Erythroblast (primary cell): ENCODE results near the gene AKAP6.
A peak's percentile ranks its signal among the peaks of the same experiment; 100 is the strongest.

Source experiments
- DNase-seq, 2 experiments: peaks; one replicate each; lab custom pipeline; 2025; lab: John Stamatoyannopoulos, UW
- GATA1 ChIP-seq: IDR thresholded peaks from 2 replicates; pipeline ENCODE4 v1.6.1; 2011; ENCODE audit warnings: low read depth, mild to moderate bottlenecking, control low read depth, low read length, moderate library complexity
- POLR2A ChIP-seq: IDR thresholded peaks from 2 replicates; pipeline ENCODE4 v1.6.1; 2011; ENCODE audit warnings: mild to moderate bottlenecking, low read length

Gene AKAP6

DNA sequence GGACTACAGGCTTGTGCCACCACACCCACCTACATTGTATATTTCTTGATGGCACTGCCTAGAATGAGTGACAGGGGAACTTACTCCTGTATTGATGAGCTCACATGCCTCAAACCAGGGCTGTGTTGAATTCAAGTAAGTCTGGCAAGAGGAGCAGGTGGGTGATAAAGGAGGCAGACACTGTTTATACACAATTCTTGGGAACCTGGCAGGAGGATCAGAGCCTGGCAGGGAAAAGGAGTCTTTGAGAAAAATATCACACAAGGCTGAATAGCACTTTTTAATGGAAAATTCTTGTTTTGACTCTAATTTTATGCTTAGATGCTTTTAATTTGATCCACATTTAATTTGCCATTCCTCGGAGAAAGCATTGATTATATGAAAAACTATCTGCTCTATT is 316.5 kb downstream of the AKAP6 start:
- no peak for TF ChIP-seq GATA1
- TF ChIP-seq POLR2A, result no peak

DNA sequence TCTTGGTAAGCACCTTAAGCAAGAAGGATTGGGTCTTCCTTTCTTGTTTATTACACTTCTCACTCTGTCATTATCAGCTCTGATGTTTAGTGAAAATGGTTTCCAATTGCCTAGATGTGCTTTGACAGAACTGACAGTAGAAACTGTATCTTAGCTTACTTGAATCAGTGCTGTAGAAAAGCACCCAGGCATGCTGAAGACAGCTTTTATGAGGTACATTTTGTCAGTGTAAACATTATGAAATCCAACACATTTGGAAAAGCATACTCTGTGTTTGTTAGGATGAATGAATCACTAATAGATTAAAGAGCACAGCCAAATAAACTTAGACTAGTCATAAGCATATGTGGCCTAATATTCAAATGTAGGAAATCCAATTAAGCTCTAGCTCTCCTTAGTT is 319.3 kb downstream of the AKAP6 start:
- TF ChIP-seq POLR2A (no peak), GATA1 (no peak)

More for the DNA sequence above, 316.5 kb downstream of the AKAP6 start:
- DNase-seq, result no peak

DNA sequence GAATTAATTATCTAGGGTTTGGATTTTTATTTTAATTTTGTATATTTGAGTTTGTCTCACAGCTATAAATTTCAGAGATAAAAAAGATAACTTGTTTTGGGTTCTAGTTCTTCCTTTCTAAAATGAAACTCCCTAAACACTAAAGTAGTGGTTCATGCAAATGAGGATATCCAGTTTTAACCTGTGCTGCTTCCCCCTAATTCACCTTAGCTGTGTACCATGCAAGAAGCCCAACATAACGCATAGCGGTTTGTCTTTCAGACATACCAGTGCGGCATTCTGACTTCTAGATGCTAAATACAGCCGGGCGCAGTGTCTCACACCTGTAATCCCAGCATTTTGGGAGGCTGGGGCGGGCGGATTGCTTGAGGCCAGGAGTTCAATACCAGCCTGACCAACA is 320.9 kb downstream of the AKAP6 start:
- no peak for DNase-seq
- no peak for TF ChIP-seq GATA1
- TF ChIP-seq POLR2A, result no peak

More for the DNA sequence above, 319.3 kb downstream of the AKAP6 start:
- DNase-seq, result no peak

DNA sequence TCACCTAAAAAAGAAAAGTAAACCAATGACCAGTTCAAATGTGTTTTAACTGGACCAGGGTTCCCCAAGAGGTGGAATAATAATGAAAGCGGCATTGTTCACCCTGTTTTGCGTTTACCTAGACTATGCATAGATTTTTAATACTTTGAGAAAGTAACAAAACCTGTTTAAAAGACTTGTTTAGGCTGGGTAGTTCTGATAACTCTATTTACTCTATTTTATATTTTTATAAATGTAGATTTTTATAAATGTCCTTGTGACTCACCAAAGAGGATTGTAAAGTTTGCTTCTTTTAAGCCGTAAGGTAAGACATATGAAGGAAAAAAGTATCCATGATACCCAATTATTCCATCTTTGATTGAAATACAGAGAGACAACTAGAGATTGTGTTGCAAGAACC is 321.6 kb downstream of the AKAP6 start:
- no peak for DNase-seq
- TF ChIP-seq POLR2A (no peak), GATA1 (no peak)

DNA sequence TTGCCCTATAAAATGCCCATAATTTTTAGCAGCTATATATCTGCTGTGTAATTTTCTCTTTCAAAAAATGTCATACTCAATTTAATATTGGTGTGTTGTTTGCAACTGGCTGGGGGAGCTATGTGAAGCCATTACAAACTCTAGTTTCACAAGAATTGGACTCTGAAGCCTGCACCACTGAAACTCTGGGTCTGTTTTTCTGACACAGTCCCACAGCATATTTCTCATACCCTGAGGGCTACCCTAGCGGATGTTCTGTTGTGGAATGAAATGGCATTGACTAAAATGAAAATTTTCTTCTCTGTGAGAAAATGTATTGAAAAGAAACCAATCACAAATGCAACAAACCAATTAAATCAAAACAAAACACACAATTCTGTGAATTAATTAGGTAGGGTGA is 325.0 kb downstream of the AKAP6 start:
- TF ChIP-seq POLR2A (no peak), GATA1 (no peak)
- no peak for DNase-seq

DNA sequence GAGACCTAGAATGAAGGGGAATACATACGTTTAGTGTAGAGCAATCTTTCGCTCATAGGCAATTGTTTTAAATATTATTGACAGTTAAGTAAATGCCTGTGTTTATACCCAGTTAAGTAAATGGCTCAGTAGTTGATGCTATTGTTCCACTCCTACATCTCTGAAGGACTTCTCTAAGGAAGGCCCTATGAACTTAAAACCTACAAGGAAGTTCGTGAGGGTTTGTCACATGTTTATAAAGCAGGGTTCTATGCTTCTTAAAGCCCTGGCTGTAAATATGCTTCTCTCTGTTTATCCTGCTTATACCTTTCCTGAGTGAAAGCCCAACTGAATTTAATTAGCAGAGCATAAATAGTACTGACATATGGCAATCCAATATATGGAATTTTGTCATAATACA is 327.5 kb downstream of the AKAP6 start:
- DNase-seq, result no peak
- TF ChIP-seq GATA1 (no peak), POLR2A (no peak)

DNA sequence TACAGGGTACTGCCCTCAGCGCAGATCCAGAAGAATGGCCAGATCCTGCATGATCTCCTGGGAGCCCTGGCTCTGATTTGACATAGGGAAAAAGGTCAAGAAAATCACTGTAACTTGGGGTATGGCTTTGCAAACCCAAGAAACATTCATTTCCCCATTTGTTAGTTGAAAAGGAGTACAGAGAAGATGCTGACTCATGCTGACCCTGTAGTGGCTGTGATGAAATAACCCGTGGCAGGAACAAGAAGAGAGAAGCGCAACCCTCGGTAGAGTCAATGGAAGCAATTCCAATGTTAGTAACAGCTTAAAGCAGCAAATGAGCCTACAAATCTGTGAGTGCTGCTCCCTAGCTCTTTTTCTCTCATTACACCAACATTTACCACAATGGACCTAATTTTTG is 328.0 kb downstream of the AKAP6 start:
- TF ChIP-seq POLR2A, result no peak
- no peak for TF ChIP-seq GATA1
- peak; percentile 9 to 54 for DNase-seq

DNA sequence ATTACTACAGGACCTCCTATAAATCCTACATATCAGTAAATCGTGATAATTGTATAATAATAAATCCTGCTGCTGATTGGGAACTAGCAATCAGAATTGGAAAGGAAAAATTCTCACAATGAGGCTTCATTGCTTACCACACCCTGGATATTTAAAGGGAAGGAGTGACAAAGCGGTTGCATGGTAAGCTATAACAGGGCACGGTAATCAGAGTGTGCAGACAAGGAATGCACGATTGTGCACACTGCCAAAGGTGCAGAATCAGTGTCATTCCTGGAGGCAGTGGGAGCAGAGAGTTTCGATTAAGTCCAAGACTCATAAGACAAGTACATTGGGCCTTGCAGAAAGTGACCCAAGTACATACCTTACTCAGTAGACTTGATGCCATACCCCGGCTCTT is 332.1 kb downstream of the AKAP6 start:
- DNase-seq, result no peak
- TF ChIP-seq POLR2A, result no peak
- TF ChIP-seq GATA1, result no peak

- no peak for DNase-seq
- TF ChIP-seq POLR2A (no peak), GATA1 (no peak)
Observed at GRCh38 chr14:32662211-32662610, 333.1 kb downstream of the AKAP6 start.

DNA sequence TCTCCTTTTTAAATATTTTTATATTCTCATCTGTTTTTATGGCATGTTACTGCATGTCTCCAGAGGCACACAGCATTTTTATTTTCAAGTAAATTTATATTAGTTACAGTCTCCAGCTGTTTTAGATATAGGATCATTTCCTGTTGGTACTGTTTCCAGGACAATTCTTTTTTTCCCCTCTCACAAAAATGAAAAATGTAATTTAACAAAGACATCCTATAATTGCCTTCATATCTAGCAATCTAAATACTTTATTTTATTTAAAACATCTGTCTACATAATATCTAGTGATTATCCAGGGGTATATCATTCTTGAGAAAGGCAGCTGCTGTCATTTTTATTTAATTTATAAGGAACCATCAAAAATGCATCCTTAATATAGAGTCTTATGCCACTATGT is 337.2 kb downstream of the AKAP6 start:
- no peak for TF ChIP-seq GATA1
- TF ChIP-seq POLR2A, result no peak
- DNase-seq, result no peak

DNA sequence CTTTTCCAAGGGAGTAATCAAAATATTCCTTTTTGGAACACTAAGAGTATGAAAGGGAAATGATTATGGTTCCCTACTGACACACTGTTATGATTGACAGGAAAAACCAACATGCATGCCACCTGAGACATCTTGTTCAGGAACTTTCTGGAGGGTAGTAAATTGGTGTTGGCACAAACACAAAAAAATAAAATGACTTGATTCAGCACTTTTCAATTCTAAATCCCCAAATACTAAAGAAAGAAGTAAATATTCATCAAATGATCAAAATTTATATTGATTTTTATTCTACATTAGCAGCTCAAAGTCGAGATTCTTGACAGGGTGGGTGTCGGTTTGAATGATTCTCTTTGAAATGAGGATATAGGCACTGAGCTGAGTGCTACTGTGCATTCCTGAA is 338.2 kb downstream of the AKAP6 start:
- no peak for DNase-seq
- TF ChIP-seq POLR2A, result no peak
- TF ChIP-seq GATA1, result no peak

- DNase-seq, result no peak
- TF ChIP-seq GATA1 (no peak), POLR2A (no peak)
Observed at GRCh38 chr14:32667791-32668190, 338.7 kb downstream of the AKAP6 start.

DNA sequence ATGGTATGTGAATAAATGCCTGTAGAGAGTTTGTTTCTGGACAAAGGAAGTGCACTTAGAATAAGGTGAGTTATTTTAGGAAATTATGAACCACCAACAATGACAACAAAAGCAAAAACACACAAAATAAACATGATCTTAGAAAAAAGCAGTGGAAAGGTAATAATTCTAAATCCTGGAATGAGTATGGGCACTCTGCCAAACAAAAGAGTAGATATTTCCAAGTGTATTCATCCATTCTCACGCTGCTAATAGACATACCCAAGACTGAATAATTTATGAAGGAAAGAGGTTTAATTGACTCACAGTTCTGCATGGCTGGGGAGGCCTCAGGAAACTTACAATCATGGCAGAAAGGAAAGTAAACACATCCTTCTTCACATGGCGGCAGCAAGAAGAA is 340.3 kb downstream of the AKAP6 start:
- TF ChIP-seq POLR2A (no peak), GATA1 (no peak)
- DNase-seq, result no peak

DNA sequence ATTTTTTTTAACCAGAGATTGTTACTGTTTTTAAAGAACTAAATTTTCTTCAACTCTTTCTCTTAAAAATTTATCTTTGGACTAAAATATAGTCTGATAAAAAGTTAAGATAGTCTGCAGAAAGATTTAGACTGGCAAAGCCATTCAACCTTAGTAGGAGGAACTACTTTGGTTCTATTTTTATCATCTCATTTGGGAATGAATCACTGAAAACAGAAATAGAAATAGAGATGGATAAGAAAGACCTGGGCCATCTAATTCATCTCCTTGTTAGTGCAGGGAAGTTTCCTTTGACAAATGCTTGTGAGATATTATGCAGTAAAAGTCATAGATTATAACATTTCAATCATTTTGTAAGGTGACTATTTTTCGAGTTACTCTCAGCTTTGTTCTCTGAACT is 346.3 kb downstream of the AKAP6 start:
- DNase-seq, result no peak
- TF ChIP-seq GATA1 (no peak), POLR2A (no peak)

- DNase-seq, result no peak
- no peak for TF ChIP-seq POLR2A
- TF ChIP-seq GATA1, result no peak
Observed at GRCh38 chr14:32677129-32677780, 348.2 kb downstream of the AKAP6 start.
